Left lung (tissue), 10 donors: ENCODE results near the gene SORL1. TPM values are rescaled to one million over a fixed set of nuclear protein-coding genes. Genes with fewer than 3 reads are reported as not detected.

ENCODE experiments used
- ATAC-seq: fragments of 200-7000 bp; cut with Tn5 transposase; one replicate; pipeline ENCODE4 v1.9.1; 2020; ENCODE audit warnings: moderate library complexity
- DNase-seq, 4 donors: peaks; one replicate each; pipeline ENCODE4 v3.0.0-alpha.2; 2013 to 2020
- H3K27ac ChIP-seq, 2 donors: fragments of 200-600 bp; sonication (generic) in 1 of 2; one replicate each; pipeline versions ENCODE4 v1.5.0 to v1.8.0; 2020 to 2021
- H3K27me3 ChIP-seq, 2 donors: fragments of 200-600 bp; sonication (generic) in 1 of 2; one replicate each; pipeline versions ENCODE4 v1.5.0 to v1.8.0; 2020 to 2021
- H3K36me3 ChIP-seq, 2 donors: fragments of 200-600 bp; sonication (generic) in 1 of 2; one replicate each; pipeline versions ENCODE4 v1.5.0 to v1.8.0; 2020 to 2021
- H3K4me1 ChIP-seq, 2 donors: fragments of 200-600 bp; one replicate each; pipeline ENCODE4 v1.8.0; 2021
- H3K4me3 ChIP-seq, 2 donors: fragments of 200-600 bp; sonication (generic) in 1 of 2; one replicate each; pipeline versions ENCODE4 v1.5.0 to v1.8.0; 2020 to 2021; ENCODE audit warnings: mild to moderate bottlenecking in 1 of 2
- H3K9me3 ChIP-seq, 2 donors: fragments of 200-600 bp; sonication (generic) in 1 of 2; one replicate each; pipeline versions ENCODE4 v1.5.0 to v1.8.0; 2020 to 2021
- intact Hi-C, 2 donors: fragments of 100-400 bp; cut with DNase I; formaldehyde crosslinking; loops; one replicate each; pipeline versions ENCODE4 v1.11.2 to v1.14.2; 2022
- polyA plus RNA-seq, 6 donors: library from polyadenylated mRNA; unstranded; fragments of 120-200 nt; gene quantifications; one replicate each; pipeline ENCODE4 v1.2.1, GENCODE V29; 2013; ENCODE audit not compliant: insufficient read length in 6 of 6
- total RNA-seq, 2 donors: library from RNA; stranded (reverse); fragmentation: NEBNext Ultra II Directional; extraction: Animal tissue kit (Norgen Biotek cat#: 25700); gene quantifications; one replicate each; pipeline ENCODE4 v1.2.1, GENCODE V29; 2021
- TF ChIP-seq, protein P1 (sequence below), 2 donors: fragments of 200-600 bp; sonication (generic) in 1 of 2; IDR thresholded peaks; one replicate each; pipeline versions ENCODE4 v1.5.0 to v1.8.0; 2021; ENCODE audit warnings: antibody characterized with exemption in 2 of 2
- donor health status: DM: no; HTN: yes; CAD: no.
- donor health status: DM: no; HTN: no; CAD: no.

The SORL1 gene
- total and polyA plus RNA-seq, 8 donors: 29.8 to 114 (median 33.4) TPM

DNA sequence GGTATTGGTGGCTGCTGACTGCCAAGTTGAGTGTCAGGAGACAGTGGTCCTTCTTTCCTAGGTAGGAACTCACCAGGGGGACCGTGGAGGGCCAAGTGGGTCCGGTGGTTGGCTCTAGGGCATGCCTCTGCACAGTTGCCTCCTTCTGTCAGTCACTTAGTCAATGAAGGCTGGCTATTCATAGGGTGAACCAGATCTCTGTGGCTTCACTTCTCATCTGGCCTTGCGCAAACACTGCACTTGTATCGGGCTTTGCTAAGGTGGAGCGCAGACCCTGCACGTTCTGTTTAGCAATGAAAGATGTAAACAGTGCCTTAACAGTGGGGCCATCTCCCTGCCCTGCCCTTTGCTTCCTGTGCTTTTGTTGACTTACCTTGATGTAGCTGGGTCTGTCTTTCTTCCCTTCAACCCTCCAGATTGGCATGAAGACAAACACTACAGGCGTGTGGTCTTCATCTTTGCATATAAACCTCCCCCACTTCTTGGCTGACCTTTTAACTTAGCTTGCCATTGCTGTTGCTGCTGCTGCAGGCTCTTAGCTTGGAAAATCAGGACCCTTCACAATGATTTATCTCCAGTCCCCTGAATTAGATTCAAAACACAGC lies 7.4 kb downstream of the SORL1 start:
- H3K9me3 ChIP-seq: no peaks in the 10 kb centered on the region
- intact Hi-C loops: no loop called here
- DNase-seq (no peak), ATAC-seq (no peak)
- no peaks in the 10 kb centered on the region for H3K27me3 ChIP-seq
- H3K27ac ChIP-seq: peak overlapping the region in 1 of 2 donors; percentile 63
- H3K36me3 ChIP-seq: no peaks in the 10 kb centered on the region
- no peak overlapping the region for H3K4me3 ChIP-seq
- TF ChIP-seq, protein P1, sequence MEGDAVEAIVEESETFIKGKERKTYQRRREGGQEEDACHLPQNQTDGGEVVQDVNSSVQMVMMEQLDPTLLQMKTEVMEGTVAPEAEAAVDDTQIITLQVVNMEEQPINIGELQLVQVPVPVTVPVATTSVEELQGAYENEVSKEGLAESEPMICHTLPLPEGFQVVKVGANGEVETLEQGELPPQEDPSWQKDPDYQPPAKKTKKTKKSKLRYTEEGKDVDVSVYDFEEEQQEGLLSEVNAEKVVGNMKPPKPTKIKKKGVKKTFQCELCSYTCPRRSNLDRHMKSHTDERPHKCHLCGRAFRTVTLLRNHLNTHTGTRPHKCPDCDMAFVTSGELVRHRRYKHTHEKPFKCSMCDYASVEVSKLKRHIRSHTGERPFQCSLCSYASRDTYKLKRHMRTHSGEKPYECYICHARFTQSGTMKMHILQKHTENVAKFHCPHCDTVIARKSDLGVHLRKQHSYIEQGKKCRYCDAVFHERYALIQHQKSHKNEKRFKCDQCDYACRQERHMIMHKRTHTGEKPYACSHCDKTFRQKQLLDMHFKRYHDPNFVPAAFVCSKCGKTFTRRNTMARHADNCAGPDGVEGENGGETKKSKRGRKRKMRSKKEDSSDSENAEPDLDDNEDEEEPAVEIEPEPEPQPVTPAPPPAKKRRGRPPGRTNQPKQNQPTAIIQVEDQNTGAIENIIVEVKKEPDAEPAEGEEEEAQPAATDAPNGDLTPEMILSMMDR (IDR thresholded peaks at IDR 0.05): no peak
- peaks cover 6 to 79% of the 10 kb centered on the region in 2 donors for H3K4me1 ChIP-seq

DNA sequence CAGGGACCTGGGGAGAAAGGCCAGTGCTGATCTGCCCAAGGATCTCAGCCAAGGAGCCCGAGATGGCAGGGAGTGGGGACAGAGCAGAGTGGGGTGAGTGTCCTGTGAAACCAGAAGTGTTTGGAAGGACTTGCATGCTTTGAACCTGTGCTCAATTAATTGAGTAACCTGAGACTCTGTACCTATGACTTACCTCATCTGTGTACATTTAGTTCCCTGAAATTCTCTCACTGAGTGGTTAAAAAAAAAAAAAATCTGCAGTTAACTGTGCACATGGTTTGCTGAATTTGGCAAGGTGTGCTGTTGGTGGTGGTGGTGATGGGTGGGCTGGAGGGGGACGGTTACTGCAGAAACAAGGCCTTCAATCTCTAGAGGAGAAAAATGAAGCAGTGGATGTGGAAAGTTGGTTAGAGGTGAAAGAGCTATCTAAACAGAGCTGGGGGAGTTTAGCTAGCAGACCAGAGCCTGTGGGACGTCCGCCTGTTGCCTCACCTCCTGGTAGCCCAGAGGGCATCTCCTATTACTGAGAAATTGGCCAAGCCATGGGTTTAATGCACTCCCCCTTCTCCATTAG lies 8.9 kb downstream of the SORL1 start:
- Histone ChIP-seq H3K36me3 (no peaks in the 10 kb centered on the region), H3K9me3 (no peaks in the 10 kb centered on the region), H3K27ac (peak overlapping the region in 1 of 2 donors; percentile 63), H3K4me3 (no peak overlapping the region), H3K27me3 (no peaks in the 10 kb centered on the region), H3K4me1 (peaks cover 10 to 79% of the 10 kb centered on the region in 2 donors)
- intact Hi-C loops: no loop called here
- TF ChIP-seq, protein P1 (IDR thresholded peaks at IDR 0.05): no peak
- DNase-seq: no peak
- ATAC-seq: peak; percentile 71

DNA sequence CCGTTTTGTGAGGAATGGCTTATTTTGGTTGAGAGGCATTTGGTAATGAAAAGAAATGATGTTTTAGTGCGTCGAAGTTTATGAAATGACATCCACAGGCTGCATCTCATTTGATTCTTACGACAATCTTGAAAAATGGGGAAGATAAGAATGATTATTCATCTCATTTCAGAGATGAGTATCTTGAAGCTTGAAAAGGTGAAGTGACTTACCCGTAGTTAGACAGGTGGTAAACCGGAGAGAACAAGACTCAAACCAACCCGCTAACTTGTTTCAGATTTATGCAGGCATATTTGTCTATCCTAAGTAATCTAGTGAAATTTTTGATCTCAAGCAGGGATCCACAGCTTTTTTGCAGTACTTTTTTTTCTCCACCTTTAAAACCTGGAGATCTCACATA lies 9.7 kb downstream of the SORL1 start:
- H3K27me3 ChIP-seq: no peaks in the 10 kb centered on the region
- TF ChIP-seq, protein P1 (IDR thresholded peaks at IDR 0.05): no peak
- no peak for DNase-seq
- peak overlapping the region in 1 of 2 donors; percentile 63 for H3K27ac ChIP-seq
- no peak overlapping the region for H3K4me3 ChIP-seq
- intact Hi-C loops: no loop called here
- H3K4me1 ChIP-seq: peaks cover 18 to 80% of the 10 kb centered on the region in 2 donors
- ATAC-seq: no peak
- H3K36me3 ChIP-seq: no peaks in the 10 kb centered on the region
- no peaks in the 10 kb centered on the region for H3K9me3 ChIP-seq

DNA sequence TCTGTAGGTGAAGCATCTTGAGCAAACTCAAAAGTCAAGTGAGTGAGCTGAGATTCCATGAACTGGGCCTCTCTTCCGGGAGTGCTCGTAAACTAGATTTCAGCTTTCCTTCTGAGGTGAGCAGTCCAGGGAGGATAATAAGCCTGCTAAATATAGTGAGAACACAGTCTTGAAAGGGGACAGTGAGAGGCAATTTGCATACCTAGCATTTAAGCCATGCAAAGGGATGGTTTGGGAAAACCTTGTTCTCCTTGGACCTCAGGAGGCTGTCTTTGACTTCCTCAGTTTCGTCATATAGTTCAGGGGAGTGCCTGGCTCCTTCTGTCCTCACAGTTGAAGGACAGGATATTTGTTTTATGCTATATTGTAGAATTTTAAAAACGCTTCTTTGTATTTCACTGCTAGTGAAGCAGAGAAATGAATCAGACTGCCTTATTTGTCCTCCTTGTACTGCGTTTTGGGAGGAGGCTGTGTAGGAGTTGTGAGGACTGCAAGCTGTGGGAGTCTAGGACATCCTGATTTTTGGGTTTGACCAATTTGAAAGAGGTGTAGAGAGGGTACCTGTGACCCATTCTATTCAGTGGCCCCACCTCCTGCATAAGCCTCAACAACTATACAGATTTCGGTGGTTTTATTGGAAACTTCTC lies 11.7 kb downstream of the SORL1 start:
- H3K36me3 ChIP-seq: no peaks in the 10 kb centered on the region
- TF ChIP-seq, protein P1 (IDR thresholded peaks at IDR 0.05): no peak
- no peaks in the 10 kb centered on the region for H3K27me3 ChIP-seq
- ATAC-seq (no peak), DNase-seq (no peak)
- no peaks in the 10 kb centered on the region for H3K9me3 ChIP-seq
- H3K4me1 ChIP-seq: peaks cover 31 to 89% of the 10 kb centered on the region in 2 donors
- intact Hi-C loops: no loop called here
- H3K27ac ChIP-seq: peak overlapping the region in 1 of 2 donors; percentile 53
- H3K4me3 ChIP-seq: no peak overlapping the region

DNA sequence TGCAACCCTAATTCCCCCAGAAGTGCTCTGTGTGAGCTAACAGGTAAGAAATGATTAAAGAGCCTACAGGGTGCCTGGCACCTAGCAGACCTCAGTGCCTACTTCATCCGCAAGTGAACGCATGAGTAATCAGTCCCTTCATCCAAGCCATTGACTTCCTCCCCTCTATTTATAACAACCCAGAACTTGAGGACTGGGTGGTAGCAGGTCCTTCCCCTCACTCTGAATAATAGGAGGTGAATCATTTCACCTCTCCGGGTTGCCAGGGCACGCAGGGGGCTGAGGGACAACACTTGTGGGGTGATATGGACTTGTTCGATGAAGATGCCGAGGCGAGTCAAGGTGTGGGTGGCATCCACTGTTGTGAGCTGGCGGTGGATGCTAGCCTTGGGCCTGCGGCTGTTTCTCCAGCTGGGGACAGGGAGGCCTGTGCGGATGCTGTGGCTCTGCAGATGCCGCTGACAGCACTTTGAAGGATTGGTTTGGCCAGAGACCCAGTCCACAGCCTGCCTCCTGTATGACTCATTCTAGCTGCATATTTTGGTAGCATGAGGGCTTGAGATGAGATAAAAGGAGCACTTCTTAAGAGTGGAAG lies 12.3 kb downstream of the SORL1 start:
- Histone ChIP-seq H3K27ac (peak overlapping the region; percentile 22 to 53), H3K4me1 (peaks cover 31 to 90% of the 10 kb centered on the region in 2 donors)
- intact Hi-C loops: no loop called here

More for the DNA sequence above, 12.3 kb downstream of the SORL1 start:
- ATAC-seq (peak; percentile 64), DNase-seq (peak in 2 of 4 donors; percentile 63 to 80)
- no peak overlapping the region for H3K4me3 ChIP-seq
- no peaks in the 10 kb centered on the region for H3K9me3 ChIP-seq
- no peaks in the 10 kb centered on the region for H3K27me3 ChIP-seq
- TF ChIP-seq, protein P1 (IDR thresholded peaks at IDR 0.05): no peak
- no peaks in the 10 kb centered on the region for H3K36me3 ChIP-seq
